Esophagus (tissue), 2 donors: ENCODE measurements around the gene CCDC8. TPM values are rescaled to one million over a fixed set of nuclear protein-coding genes. Genes with fewer than 3 reads are reported as not detected.
"Not testable (repeated sequence)": the region's sequence is repeated elsewhere in the genome, so short reads cannot be mapped to it uniquely, and the experiment has no call there.

ENCODE experiments used
- H3K27ac ChIP-seq, 2 donors: one replicate each; pipeline ENCODE4 v1.5.1; 2013; ENCODE audit warnings: low read depth in 2 of 2, mild to moderate bottlenecking in 2 of 2, inconsistent platforms in 1 of 2, low read length in 1 of 2, moderate library complexity in 1 of 2
- H3K27me3 ChIP-seq, 2 donors: one replicate each; pipeline ENCODE4 v1.6.1; 2013; ENCODE audit warnings: low read length in 2 of 2, control low read depth in 1 of 2, mild to moderate bottlenecking in 1 of 2; ENCODE audit not compliant: insufficient read depth in 2 of 2, control insufficient read depth in 1 of 2
- H3K36me3 ChIP-seq, 2 donors: one replicate each; pipeline ENCODE4 v1.6.1; 2013; ENCODE audit warnings: low read length in 1 of 2; ENCODE audit not compliant: control insufficient read depth in 2 of 2, insufficient read depth in 2 of 2
- H3K4me1 ChIP-seq, 2 donors: one replicate each; pipeline ENCODE4 v1.6.1; 2013; ENCODE audit warnings: low read length in 1 of 2; ENCODE audit not compliant: control insufficient read depth in 2 of 2, insufficient read depth in 2 of 2
- H3K4me3 ChIP-seq, 2 donors: one replicate each; pipeline ENCODE4 v1.5.1; 2013; ENCODE audit warnings: low read length in 2 of 2, mild to moderate bottlenecking in 2 of 2, low read depth in 1 of 2, moderate library complexity in 1 of 2
- H3K9me3 ChIP-seq, 2 donors: one replicate each; pipeline ENCODE4 v1.6.1; 2013; ENCODE audit warnings: mild to moderate bottlenecking in 2 of 2, low read depth in 1 of 2, low read length in 1 of 2, moderate library complexity in 1 of 2; ENCODE audit not compliant: control insufficient read depth in 2 of 2, insufficient read depth in 1 of 2
- WGBS, 2 donors: extraction: QIAGEN DNeasy Blood & Tissue Kit; methylation state at CpG; one replicate each; pipeline ENCODE4 v1.1.7; 2013; 5-methylcytosine and 5-hydroxymethylcytosine counted together
- polyA plus RNA-seq, 2 donors: library from polyadenylated mRNA; stranded (reverse); fragments of 200-250 nt; gene quantifications; one replicate each; pipeline ENCODE4 v1.2.3, GENCODE V29; 2013
- donor health status: healthy with polysubstance abuse.
- donor health status: Bipolar disorder and iron deficiency.

Gene CCDC8
- polyA plus RNA-seq, 2 donors: 0.28 to 0.31 TPM

- not testable (repeated sequence) for H3K36me3 ChIP-seq, H3K4me1 ChIP-seq, H3K27ac ChIP-seq, H3K9me3 ChIP-seq, H3K27me3 ChIP-seq
- 18 to 22% methylated on average over 45 to 53 of the region's 53 CpGs for WGBS, 2 donors
- peak overlapping the region in 1 of 2 donors; percentile 4 for H3K4me3 ChIP-seq
Measured at GRCh38 chr19:46415804-46416709, 2.7 kb upstream of the CCDC8 start.

GRCh38 chr19:46414899-46415298, 1.5 kb upstream of the CCDC8 start:
- 95 to 97% methylated on average over 22 of the region's 22 CpGs for WGBS, 2 donors
- not testable (repeated sequence) for H3K36me3 ChIP-seq, H3K4me1 ChIP-seq, H3K27ac ChIP-seq, H3K9me3 ChIP-seq, H3K4me3 ChIP-seq, H3K27me3 ChIP-seq

DNA sequence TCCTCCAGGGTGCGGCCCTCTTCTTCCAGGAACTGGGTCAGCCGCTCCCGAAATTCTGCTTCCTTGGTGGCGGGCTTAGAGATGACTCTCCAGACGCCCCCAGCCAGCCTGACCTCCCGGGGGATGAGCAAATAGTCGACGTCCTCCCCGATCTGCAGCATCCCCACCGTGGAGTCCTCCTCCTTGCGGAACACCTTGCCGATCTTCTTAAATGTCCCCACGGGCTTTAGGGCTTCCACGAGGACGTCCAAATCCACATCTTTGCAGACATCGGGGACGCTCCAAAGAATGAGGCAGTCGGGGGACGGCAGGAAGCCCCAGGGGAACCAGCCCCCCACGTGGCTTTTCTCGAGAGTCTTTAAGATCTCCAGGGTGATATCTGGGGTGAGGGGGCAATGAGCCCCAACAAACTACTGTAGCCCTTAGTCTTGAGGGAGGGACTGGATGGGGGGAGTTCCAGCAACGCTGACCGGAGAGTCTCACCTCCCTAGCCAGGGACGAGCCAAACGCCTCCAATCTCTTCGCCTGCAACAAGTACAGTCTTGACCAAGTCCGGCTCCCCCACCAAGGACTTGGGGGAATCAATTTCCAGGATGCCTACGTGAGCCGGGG, 608 bp downstream of the CCDC8 start:
- peaks cover 0 to 3% of the 10 kb centered on the region in 2 donors for H3K27me3 ChIP-seq
- H3K4me1 ChIP-seq: peaks cover 4 to 8% of the 10 kb centered on the region in 2 donors
- no peaks in the 10 kb centered on the region for H3K9me3 ChIP-seq
- WGBS, 2 donors: 8 to 11% methylated on average over 29 of the region's 29 CpGs
- no peak overlapping the region for H3K27ac ChIP-seq
- H3K36me3 ChIP-seq: no peaks in the 10 kb centered on the region
- H3K4me3 ChIP-seq: peak overlapping the region; percentile 8 to 30

- Histone ChIP-seq H3K36me3 (no peaks in the 10 kb centered on the region), H3K27me3 (peaks cover 0 to 3% of the 10 kb centered on the region in 2 donors), H3K27ac (no peak overlapping the region), H3K9me3 (no peaks in the 10 kb centered on the region), H3K4me1 (peaks cover 4 to 8% of the 10 kb centered on the region in 2 donors), H3K4me3 (peak overlapping the region in 1 of 2 donors; percentile 5)
- 23 to 30% methylated on average over 54 of the region's 54 CpGs for WGBS, 2 donors
Measured at GRCh38 chr19:46411925-46412649, 1.3 kb downstream of the CCDC8 start.

- Histone ChIP-seq H3K27ac (no peak overlapping the region), H3K27me3 (peaks cover 0 to 6% of the 10 kb centered on the region in 2 donors), H3K4me1 (peaks cover 1 to 8% of the 10 kb centered on the region in 2 donors), H3K4me3 (no peak overlapping the region), H3K9me3 (no peaks in the 10 kb centered on the region), H3K36me3 (no peaks in the 10 kb centered on the region)
- 70% methylated on average over 13 of the region's 13 CpGs for WGBS, 2 donors
Measured at GRCh38 chr19:46411088-46411924, 2.1 kb downstream of the CCDC8 start.

DNA sequence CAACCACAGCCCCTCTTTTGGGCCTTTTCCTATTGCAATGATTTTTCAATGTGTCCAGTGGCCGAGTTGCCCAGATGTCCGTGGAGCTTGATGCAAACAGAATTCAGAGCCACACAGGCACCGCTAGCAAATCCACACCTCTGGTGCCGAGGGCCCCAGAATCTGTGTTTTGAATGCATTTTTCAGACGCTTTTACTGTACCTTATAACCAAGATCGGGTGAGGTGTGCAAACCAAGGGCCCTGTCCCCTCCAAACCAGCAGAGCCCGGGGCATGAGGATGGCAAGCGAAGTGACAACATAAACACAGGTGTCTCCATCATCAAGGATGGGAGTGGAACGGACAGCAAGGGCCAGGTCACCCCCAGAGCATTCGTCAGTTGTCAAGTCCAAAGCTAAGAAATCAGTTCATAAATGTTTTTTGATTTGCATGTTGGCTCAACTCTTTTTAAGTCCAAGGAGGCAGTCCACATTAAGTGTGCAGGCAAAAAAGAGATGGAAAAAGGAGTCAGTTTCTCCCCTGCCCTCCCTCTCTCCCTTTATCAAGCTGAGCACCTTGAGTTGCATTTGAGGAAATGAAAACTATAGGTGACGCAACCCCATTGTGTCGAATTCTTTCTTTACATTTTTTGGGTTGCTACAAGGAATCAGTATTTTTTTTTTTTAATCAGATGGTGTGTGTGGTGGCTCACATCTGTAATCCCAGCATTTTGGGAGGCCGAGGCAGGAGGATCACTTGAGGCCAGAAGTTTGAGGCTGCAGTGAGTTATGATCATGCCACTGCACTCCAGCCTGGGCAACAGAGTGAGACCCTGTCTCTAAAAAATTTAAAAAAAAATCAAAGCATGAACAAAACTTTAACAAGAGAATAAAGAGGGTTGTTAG, 2.9 kb downstream of the CCDC8 start:
- Histone ChIP-seq H3K9me3 (no peaks in the 10 kb centered on the region), H3K4me1 (peaks cover 0 to 8% of the 10 kb centered on the region in 2 donors), H3K36me3 (no peaks in the 10 kb centered on the region), H3K4me3 (no peak overlapping the region), H3K27ac (no peak overlapping the region), H3K27me3 (peaks cover 0 to 4% of the 10 kb centered on the region in 2 donors)
- 83 to 84% methylated on average over 13 of the region's 13 CpGs for WGBS, 2 donors

DNA sequence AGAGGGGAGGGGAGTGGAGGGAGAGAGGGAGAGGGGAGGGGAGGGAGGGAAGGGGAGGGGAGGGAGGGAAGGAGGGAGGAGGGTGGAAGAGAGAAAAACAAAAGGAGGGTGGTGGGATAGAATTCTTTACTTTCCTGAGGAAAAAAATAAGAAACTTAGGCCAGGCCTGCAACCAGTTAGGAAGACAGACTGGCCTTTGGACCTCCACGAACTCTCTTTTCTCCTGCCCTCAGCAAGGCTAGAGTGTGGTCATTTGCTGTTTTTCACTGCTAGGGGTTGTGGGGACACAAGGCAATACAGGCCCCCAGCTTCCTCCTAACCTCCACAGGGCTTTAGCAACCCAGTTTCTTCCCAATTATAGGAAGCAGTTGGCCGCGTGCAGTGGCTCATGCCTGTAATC, 4.2 kb downstream of the CCDC8 start:
- H3K27ac ChIP-seq: no peak overlapping the region
- no peak overlapping the region for H3K4me3 ChIP-seq
- H3K27me3 ChIP-seq: peaks cover 0 to 6% of the 10 kb centered on the region in 2 donors
- no peaks in the 10 kb centered on the region for H3K36me3 ChIP-seq
- peaks cover 2 to 14% of the 10 kb centered on the region in 2 donors for H3K4me1 ChIP-seq
- no peaks in the 10 kb centered on the region for H3K9me3 ChIP-seq
- 73 to 75% methylated on average over 3 of the region's 3 CpGs for WGBS, 2 donors

DNA sequence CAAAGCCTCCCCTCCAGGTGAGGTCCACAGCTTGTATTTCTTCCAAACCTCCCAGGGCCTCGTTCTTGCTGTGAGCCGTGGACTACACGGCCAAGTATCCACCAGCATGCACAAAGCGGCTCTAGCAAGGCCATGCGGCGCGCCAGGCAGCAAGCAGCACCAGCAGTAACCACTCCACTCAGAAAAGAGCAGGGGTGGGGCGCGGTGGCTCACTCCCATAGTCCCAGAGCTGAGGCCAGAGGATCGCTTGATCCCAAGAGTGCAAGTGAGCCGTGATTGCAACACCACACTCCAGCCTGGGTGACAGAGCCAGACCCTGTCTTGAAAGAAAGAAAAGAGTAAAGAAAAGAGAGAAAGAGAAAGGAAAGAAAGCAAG, 4.7 kb downstream of the CCDC8 start:
- WGBS, 2 donors: 8 to 9% methylated on average over 11 of the region's 11 CpGs
- Histone ChIP-seq H3K4me1 (peaks cover 2 to 14% of the 10 kb centered on the region in 2 donors), H3K9me3 (peaks cover 0 to 2% of the 10 kb centered on the region in 2 donors), H3K27ac (peak overlapping the region in 1 of 2 donors; percentile 0), H3K27me3 (peaks cover 0 to 7% of the 10 kb centered on the region in 2 donors), H3K36me3 (no peaks in the 10 kb centered on the region), H3K4me3 (no peak overlapping the region)
